ENCODE measurements around the gene CORO6.

Gene CORO6

GRCh38 chr17:29565643-29566472 is 56.9 kb downstream of the CORO6 start:
- peak in 1 of 3 experiments; percentile 56 for DNase-seq (ENCODE audit: low read depth in 3 of 3)

Measured in stimulated activated CD4-positive, alpha-beta T cell treated with anti-CD3 and anti-CD28 coated beads, TNF-alpha, amount 100 ng/mL, for 24 hours (primary cell).